DMS 273 treated with DMSO at 0.1 percent for 48 hours (cell line): ENCODE results near the gene IRF1.

Source experiments
- DNase-seq: peaks from one replicate; lab custom pipeline; 2025; lab: John Stamatoyannopoulos, UW

The IRF1 gene

DNA sequence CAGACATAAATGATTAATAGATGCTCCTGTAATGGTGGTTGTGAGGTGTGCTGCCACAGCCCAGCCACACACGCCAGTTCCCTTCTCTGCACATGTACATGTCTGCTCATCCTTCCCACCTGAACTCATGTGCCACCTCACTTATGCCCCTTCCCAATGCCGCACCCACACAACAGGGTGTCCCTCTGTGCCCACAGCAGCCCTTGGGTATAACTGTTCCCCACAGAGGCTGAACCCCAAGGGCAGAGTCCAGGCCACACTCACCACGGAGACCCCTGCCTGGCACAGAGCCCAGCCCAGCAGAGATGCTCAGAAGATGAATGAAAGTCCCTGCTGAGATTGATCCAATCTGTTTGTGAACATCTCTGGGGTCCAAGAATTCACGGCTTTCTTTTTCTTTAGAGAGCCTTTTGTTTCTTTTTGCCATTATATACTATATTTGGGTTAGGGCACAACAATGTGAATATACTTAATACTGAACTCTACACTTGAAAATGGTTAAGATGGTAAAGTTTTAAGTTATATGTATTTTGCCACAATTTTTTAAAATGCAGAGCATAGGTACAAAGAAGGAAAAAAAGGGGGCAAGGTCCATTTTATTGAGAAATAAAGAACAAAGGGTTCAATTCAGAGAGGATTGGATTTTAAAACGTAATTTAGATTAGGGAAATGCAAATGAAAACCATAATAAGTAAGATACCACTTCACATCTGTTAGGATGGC lies 29.6 kb downstream of the IRF1 start:
- DNase-seq = no peak

DNA sequence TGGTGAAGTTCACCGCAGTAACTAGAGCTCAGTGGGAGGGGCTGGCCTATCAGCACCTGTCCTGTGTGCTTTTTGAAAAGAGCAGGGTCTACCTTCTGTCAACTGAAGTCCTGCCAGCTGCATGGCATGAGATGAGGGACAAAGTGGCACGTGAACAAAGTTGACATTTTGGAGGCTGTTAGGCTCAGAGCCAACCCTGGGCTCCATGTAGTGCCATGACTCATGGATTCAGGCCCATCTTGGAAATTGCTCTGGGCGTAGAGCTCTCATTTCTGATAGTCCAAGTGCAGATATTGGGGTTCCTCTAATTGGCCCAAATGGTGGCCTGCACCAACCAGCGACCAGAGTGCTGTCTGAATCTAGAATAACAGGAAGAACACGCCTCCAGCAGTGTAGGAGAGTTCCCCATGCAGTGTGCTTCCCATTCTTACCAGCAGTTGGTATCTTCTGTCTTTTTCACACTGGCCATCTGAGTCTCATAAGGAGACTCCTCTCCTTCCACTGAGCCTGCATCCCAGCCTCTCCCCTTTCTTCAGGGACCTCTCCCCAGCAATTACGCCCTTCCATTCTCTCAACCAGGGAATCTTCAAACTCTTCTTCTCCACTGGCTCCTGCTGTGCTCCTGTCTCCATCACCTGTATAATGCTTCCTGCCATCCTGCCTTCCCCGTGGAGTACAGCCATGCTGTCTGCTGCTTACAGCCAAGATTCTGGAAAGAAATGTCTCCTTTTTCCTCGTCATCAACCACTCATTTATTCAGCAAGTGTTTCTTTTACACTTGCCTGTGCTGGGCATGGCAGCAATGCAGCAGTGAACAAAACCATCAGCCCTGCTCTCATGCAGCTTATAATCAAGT lies 30.4 kb downstream of the IRF1 start:
- peak; percentile 21 for DNase-seq

DNA sequence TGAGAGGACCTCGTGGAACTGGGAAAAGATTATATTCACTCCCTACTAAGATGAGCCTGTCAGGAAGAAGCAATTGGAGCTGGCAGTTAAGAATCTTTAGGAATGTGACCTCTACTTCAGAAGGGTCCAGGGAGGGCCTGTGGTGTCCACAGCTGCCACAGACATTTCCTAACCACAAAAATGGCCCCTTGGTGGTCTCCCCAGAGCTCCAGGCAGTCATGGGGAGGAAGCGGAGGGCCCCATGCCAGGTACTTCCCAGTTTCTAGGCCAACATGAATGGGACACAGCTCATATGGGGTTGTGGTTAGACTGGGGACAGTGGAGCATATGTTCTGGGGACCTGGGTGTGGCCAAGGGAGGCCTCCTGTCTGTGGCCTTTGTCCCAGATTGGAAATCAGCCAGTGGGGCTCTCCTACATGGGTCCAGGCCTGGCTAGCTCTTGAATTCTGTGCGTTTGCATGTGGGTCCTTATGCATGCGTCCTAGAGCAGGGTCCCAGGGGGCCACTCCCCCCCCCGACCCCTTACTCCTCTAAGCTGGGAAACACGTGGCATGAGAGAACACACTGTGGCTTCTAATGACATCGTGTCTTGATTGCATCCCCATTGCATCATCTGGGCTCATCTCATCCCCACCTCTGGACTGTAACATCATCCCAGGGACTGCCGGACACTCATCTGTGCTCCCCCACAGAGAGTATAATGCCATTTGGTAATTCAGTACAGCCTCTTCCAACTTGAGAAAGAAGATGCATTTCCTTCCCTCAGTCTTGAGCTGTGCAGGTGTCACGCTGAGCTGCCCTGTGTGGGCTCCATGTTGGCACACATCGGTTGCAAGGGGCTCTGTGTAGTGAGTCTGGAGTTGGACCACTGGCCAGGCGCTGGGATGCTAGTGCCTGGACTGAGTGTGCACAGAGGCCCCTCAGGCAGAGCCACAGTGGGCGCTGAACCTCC lies 31.3 kb downstream of the IRF1 start:
- DNase-seq = no peak

DNA sequence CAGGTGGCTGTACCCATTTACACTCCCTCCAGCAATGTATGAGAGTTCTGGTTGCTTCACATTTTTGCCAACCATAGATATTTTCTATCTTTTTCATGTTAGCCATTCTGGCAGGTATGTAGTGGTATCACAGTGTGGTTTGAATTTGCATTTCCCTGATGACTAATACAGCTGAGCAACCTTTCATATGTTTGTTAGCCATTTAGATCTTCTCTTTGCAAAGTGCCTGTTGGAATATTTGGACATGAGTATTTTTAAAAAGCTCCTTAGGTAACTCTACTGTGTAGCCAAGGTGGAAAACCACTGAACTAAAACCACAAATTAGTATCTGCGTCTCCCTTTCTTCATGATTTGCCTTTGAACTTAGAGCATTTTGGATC lies 31.9 kb downstream of the IRF1 start:
- no peak for DNase-seq

DNA sequence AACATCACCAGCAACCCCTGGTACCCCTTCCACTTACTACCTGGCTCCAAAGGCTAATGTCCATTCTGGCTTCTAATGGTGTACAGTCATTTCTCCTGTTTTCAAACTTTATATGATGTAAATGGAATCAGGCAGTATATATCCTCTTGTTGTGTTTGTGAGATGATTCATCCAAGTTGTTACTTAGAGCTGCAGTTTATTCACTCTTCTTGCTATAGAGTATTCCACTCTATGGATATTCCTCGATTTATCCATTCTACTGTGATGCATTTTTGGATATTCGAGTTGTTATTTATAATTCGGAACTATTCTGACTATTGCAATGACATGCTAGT lies 32.4 kb downstream of the IRF1 start:
- DNase-seq = no peak

DNA sequence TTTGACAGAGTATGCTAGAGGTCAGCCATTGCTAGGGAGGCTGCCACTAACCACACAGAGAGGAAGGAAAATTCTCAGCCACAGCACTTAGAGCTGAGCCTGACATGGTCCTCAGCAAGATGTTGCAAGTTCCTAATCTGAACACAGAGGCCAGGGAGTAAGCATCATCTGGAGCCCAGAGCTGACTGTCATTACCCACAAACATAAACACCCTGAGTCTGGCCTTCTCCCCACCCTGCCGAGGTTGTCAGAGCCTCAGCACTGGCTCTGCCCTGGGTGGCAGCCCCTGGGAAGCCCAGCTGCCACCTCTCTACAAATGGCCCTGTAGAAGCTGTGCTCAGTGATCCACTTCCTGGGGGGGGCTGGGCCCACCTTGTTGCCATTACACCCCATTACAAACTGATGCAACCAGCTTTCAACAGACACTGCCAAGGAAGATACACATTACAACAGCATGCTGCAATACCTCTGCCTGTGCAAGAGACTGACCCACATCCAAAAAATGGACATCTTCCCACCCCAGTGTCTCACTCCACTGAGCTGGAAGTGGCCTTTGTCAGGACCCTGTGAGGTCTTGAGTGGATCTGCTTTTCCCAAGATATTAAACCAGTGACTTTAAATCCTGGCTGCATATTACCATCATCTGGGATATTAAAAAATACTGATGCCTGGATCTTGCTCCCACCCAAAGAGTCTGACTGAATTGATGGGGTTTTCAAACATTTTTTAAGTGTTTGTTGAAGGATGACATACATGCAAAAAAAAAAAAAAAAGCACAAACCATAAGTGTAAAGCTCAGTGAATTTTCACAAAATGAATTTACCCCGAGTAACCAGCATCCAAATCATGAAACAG lies 33.0 kb downstream of the IRF1 start:
- DNase-seq = no peak

DNA sequence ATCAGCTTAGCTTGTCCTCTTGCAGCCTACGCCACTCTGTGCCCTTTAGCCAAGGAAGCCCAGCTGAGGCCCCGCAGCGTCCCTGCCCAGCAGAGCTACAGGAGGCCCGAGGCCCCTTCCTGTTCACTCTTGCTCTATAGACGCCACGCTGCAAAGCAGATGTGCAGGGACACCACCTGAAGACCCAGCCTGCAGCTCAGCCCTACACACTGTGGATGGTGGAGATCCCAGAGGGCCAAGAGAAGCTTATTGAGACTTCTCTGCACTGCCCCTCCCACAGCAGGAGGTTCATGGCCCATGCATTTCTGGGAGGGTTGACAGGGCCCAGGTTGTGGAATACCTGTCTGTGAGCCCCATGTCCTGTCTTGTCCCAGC lies 33.6 kb downstream of the IRF1 start:
- no peak for DNase-seq

DNA sequence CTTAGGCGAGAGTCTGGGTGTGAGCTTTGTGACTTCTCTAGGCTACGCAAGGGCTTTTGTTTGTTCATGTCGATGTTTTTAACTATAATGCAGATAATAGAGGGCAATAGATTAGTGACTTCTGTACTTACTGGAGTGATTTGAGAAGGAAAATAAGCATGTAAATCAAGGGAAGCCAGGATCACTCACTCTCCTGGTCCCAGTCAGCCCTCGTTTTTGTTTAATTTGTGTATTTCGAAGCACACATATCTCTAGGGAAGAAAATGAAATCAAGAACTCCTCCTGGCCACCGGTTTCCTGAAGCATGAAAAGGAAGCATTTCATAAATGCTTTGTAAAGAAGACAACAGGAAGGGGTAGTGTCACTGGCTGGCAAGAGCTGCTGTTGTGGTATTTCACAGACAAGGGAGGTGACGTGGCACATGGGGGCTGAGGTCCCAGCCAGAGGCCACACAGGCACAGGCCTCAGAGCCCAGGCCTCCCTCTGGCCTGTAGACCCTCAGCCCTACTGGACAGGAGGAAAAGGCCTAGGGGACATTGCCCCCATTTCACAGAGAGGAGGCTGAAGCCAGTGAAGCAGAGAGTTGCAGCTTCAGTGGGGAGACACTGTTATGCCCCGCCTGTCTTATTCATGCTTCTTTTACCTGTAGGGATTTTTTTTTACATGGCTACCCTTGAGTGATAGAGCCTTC lies 34.1 kb downstream of the IRF1 start:
- no peak for DNase-seq

DNA sequence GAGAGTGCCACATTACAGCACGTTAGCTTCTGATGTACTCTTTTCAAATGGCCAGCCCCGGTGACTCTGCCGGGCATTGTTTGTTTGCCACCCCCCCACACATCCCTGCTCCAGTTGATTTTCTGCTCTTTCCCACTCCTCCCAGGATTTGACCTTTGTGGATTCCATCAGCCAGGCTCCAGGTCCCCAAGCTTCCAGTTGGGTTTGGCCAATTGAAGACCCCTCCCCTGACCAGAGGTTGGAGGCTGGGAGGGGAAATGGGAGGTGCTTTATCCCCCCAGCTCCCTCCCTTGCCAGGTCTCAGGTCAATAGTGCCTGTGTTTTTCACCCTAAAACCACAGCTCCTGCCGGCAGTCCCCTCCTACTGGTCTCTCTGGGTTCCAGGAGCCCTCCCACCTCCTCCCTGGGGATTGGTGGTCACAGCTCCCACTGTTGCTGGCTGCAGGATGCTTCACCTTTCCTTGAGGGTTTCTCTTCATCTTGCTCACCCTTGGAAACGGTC lies 34.9 kb downstream of the IRF1 start:
- DNase-seq = no peak

DNA sequence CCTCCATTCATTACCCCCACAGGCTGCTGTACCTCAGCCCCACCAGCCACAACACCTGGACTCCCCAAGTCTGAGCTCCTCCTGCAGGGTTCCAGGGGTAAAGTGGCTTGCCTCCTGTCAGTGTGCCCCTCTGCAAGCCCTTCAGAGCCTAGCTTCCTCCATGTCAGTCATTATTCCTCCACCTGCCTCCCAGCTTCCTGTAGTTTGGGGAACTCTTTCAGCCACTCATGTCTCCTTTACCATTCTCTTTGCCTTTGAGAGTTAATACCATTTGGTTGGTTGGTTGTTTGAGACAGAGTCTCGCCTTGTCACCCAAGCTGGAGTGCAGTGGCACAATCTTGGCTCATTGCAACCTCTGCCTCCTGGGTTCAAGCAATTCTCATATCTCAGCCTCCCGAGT lies 36.2 kb downstream of the IRF1 start:
- no peak for DNase-seq

DNA sequence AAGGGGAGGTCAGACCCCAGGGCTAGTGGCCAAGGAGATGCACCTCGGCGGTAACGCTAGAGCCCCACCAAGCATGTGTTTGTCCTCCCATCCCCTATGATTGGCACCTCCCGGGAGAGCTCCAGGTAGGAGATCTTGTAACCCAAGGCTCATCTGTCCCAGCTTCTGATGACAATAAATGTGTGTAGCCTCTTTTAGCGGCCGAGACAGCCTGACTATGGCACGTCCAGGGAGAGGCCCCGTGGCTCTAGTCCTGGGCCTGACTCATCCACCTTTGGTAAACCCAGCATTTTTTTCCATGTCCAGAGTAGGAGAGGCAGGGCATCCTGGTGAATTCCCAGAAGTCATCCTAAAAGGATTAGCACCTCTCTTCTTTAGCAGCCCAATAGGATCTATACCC lies 39.2 kb downstream of the IRF1 start:
- DNase-seq = no peak

DNA sequence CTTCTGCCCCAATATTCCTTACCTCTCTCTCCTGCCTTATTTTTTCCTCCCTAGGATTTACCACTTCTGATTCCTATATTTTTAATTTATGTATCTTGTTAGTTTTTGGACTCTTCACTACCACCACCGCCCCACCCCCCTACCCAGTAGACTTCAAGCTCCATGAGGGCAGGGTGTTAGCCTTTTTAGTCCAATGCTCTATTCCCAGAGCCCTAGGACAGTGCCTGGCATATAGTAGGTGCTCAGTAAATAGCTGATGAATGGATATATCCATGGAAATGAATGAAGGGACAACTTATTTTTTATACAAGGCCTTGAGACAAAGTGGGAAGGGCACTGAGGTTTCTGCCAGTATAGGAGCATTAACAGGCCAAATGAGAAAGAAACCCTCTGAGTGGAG lies 41.5 kb downstream of the IRF1 start:
- DNase-seq = no peak

DNA sequence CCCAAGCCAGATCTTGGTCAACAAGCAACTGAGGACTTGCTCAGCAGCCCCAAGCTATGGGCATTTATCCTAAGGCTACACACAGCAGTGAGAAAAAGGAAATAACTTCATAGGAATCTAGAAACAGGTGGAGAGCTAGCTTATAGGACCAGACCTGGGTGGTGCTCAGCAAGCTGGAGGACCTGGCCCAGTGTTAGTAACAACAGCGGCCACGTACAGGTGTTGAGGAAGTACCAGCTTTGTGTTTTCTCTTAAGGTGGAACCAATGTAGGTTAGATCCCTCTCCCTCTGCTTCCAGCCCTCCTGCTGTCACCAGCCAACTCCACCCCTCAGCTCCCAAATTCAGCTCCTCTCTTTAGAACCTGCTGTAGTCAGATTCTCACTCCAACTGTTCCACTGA lies 43.4 kb downstream of the IRF1 start:
- DNase-seq = no peak

DNA sequence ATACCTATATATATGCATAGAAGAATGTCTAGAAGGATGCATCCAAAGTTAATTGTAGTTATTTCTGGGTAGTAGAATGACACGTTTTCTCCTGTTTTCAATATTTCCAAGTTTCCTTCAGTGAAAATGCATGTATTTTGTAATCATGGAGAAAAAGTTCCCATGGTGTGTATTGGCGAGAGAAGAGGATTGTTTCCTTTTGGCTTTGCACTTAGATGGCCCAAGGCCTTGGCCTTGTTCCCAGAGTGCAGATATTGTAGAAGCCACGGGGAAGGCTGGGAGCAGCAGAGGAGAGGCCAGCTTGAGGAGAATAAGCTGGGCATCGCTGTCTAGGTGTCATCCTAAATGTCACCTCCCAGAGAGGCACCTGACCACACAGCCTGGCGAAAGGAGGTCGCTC lies 44.0 kb downstream of the IRF1 start:
- DNase-seq = no peak

DNA sequence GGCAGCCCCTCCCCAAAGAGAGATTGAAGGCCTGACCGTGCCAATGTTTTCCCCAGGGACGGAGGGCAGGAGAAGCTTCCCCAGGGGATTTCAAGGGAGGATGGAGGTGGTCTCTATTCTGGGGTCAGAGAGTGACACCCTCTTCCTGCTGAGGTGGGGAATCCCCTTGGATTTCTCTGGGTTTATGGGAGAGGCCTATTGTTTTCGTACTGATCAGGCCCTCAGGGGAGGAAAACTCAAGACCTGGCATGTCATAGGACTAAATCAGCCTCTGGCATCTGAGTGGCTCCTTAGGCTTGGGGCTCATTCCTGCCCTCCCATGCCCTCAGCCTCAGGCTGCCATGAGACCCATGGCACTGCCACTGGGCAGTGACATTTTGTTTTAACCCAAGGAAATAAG lies 44.6 kb downstream of the IRF1 start:
- DNase-seq = no peak

DNA sequence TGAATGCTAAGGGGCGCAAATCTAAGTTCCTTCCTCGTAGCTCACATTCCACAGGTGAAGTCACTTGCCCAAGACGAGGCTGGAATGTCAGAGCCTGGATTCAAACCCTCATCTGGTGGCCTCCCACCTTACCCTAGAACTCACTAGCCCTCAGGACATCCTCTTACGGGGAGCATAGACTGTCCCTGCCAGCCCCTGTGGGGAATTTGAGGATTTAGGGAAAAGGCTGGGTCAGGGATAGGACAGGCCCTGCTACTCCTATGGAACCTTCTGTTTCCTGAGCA lies 45.0 kb downstream of the IRF1 start:
- no peak for DNase-seq

DNA sequence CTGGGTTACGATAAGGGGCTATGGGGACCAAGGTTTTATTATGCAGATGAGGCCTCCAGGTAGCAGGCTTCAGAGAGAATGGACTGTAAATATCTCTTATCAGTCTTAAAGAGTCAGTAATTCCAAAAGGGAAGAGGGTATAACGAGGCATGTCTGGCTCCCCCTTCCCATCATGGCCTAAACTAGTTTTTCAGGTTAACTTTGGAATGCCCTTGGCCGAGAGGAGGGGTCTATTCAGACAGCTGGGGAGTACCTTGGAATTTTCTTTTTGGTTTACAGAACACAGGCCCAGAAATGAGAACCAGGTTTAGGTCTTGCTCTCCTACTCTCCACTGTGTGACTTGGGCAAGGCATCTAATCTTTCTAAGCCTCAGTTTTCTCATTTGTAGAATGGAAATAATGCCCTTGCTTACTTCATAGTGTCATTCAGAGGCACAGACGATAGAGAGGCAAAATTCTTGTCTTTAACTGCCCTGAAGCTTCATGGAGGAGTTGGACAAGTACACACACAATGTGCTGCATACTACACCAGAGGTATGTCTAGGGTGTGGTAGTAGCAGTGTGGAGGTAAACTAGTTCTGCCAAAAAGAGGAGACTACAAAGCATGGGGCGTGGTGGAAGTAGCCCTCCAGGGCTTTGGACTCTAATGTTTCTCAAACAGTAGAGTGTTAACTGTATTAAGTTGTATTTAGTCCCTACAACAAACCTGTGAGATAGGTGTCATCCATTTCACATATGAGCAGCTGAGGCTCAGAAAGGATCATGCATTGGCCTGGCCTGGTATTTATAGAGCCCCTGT lies 45.5 kb downstream of the IRF1 start:
- no peak for DNase-seq

DNA sequence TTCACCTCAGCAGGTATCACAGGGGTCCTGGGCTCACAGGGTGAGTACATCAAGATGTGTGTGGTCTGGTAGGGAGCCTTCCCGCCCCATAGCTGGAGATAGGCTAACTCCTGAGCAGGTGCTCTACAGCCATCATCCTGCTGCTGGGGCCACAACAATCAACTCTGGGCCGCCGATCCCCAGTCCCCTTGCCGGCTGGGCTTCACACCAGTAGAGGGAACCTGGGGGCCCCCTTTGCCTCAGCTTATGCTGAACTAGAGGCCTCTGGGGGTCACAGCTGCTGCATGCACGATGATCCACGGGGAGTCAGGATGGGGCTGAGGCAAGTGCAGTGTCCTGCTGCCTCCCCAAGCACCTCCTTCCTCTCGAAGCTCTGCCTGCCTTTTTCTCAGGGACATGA lies 46.5 kb downstream of the IRF1 start:
- DNase-seq = no peak

DNA sequence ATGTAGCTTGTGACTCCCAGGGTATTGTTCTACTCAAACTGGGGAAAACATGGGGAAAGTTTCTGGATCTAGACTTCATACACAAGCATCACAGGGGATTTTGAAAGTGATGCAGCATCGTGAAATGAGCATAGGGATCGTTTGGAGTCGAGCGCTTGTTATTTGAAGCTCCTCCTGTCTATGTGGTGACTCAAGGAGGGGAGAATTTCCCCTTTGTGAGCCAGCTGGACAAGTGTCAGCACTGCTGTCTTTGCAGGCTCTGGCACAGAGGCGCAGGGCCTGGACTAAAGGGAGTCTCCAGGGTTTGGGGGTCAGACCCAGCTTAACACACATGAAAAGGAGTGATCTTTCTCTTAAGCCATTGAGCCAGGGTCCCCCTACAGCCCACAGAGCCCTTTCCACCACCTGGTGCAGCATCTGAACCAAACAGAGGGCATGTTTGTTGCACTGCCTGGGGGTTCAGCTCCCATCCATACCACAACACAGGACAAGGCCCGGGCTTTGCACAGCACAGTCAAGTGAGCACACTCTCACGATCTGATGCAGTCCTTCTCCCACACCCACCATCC lies 51.0 kb downstream of the IRF1 start:
- DNase-seq = no peak

DNA sequence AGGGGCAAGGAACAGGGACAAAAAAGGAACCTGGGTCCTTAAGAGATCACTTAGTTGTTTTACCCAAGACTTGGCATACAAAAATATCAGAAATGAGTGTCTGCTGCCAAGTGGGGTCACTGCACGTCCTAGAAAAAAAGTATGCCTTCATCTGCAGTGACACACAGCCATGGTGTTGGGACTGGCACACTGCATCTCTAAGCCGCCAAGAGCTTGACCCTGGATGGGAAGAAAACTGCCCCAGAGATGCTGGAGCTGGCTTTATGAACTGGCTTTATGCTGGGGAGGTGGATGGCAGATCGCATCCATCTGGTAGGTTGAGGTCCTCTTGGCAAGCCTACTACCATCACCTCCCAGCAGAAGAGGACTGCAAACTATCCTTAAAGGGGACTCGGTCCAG lies 51.7 kb downstream of the IRF1 start:
- DNase-seq = no peak
